ENCODE results near the gene SYCE1. TPM values are rescaled to one million over a fixed set of nuclear protein-coding genes. Genes with fewer than 3 reads are reported as not detected.
A peak's percentile ranks its signal among the peaks of the same experiment; 100 is the strongest.
"Not testable (repeated sequence)": the region's sequence is repeated elsewhere in the genome, so short reads cannot be mapped to it uniquely, and the experiment has no call there.

Gene SYCE1
- total RNA-seq, 6 experiments from 2014 or later, result 0.37 to 4.1 (median 2.2) TPM; not detected in 1

- intact Hi-C loops (cut with DNase I), result no loop called here
- Histone ChIP-seq H3K4me3 (no peak overlapping the region), H3K27ac (no peak overlapping the region), H3K4me1 (no peaks in the 10 kb centered on the region), H3K36me3 (no peaks in the 10 kb centered on the region), H3K27me3 (no peaks in the 10 kb centered on the region), H3K9me3 (no peaks in the 10 kb centered on the region)
- 18% methylated on average over 3 of the region's 3 CpGs for WGBS (ENCODE audit: insufficient coverage, low coverage, low lambda C conversion rate, missing lambda C conversion rate)
- DNase-seq (no peak), ATAC-seq (peak; percentile 45 to 80 (median 57))
- TF ChIP-seq, protein P1, sequence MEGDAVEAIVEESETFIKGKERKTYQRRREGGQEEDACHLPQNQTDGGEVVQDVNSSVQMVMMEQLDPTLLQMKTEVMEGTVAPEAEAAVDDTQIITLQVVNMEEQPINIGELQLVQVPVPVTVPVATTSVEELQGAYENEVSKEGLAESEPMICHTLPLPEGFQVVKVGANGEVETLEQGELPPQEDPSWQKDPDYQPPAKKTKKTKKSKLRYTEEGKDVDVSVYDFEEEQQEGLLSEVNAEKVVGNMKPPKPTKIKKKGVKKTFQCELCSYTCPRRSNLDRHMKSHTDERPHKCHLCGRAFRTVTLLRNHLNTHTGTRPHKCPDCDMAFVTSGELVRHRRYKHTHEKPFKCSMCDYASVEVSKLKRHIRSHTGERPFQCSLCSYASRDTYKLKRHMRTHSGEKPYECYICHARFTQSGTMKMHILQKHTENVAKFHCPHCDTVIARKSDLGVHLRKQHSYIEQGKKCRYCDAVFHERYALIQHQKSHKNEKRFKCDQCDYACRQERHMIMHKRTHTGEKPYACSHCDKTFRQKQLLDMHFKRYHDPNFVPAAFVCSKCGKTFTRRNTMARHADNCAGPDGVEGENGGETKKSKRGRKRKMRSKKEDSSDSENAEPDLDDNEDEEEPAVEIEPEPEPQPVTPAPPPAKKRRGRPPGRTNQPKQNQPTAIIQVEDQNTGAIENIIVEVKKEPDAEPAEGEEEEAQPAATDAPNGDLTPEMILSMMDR (IDR thresholded peaks at IDR 0.05), result peak; percentile 32 to 46 (median 38)
- TF ChIP-seq POLR2A (IDR thresholded peaks at IDR 0.05), result no peak
Observed at GRCh38 chr10:133608855-133609254, 43.5 kb upstream of the SYCE1 start.

DNA sequence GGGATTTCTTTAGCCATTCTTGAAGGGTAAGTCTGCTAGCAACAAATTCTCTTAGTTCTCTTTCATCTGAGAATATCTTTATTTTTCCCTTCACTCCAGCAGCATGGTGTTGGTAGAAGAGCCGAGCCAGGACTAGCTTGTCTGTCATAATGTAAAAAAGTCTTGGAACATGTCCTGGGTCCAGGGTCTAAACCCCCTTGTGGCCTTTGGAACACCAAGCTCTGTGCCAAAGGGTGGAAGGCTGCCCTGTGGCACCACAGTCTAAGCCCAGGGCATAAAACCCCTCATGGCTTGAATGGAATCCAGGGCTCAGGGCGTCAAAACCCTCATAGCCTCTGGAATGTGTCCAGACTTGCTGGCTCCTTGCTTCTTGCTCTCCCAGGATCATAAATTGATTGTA is 38.1 kb upstream of the SYCE1 start:
- H3K4me1 ChIP-seq; H3K4me3 ChIP-seq; H3K27ac ChIP-seq; H3K36me3 ChIP-seq; H3K27me3 ChIP-seq; ATAC-seq; H3K9me3 ChIP-seq; intact Hi-C loops (cut with DNase I): not testable (repeated sequence)
- DNase-seq, result peak in 1 of 3 donors; percentile 59
- WGBS (ENCODE audit: insufficient coverage, low coverage, low lambda C conversion rate, missing lambda C conversion rate), result 39% methylated on average over 2 of the region's 2 CpGs

- Histone ChIP-seq H3K9me3 (no peaks in the 10 kb centered on the region), H3K27ac (no peak overlapping the region), H3K4me3 (no peak overlapping the region), H3K36me3 (no peaks in the 10 kb centered on the region), H3K4me1 (no peaks in the 10 kb centered on the region), H3K27me3 (no peaks in the 10 kb centered on the region)
- intact Hi-C loops (cut with DNase I), result no loop called here
- WGBS (ENCODE audit: insufficient coverage, low coverage, low lambda C conversion rate, missing lambda C conversion rate), result 56% methylated on average over 3 of the region's 3 CpGs
- DNase-seq (no peak), ATAC-seq (no peak)
- TF ChIP-seq, protein P1 (IDR thresholded peaks at IDR 0.05), result no peak
- TF ChIP-seq POLR2A (IDR thresholded peaks at IDR 0.05), result no peak
Observed at GRCh38 chr10:133600657-133601056, 35.3 kb upstream of the SYCE1 start.

- H3K27me3 ChIP-seq; H3K4me1 ChIP-seq; H3K9me3 ChIP-seq; H3K27ac ChIP-seq; H3K4me3 ChIP-seq; DNase-seq; H3K36me3 ChIP-seq; intact Hi-C loops (cut with DNase I); ATAC-seq: not testable (repeated sequence)
- 52% methylated on average over 8 of the region's 8 CpGs for WGBS (ENCODE audit: insufficient coverage, low coverage, low lambda C conversion rate, missing lambda C conversion rate)
Observed at GRCh38 chr10:133599869-133600268, 34.5 kb upstream of the SYCE1 start.

DNA sequence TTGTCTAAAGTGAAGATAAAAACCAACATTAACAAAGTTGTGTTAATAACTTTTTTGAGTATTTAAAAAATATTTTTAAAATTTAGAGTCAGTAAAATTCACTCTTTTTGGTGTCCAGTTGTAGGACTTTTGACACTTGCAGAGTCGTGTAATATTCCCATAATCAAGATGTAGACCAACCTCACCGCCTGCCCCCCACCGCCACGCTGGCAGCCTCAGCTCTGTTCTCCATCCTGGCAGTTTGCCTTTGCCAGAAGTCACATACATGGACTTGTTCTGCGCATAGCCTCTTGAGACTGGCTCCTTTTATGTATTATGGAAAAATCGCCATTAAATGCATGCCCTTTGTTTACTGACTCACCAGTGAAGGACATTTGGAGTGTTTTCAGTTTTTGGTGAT is 27.3 kb upstream of the SYCE1 start:
- Histone ChIP-seq H3K36me3 (no peaks in the 10 kb centered on the region), H3K9me3 (no peaks in the 10 kb centered on the region), H3K27ac (no peak overlapping the region), H3K4me3 (no peak overlapping the region), H3K27me3 (no peaks in the 10 kb centered on the region), H3K4me1 (no peaks in the 10 kb centered on the region)
- no peak for TF ChIP-seq POLR2A (IDR thresholded peaks at IDR 0.05)
- TF ChIP-seq, protein P1 (IDR thresholded peaks at IDR 0.05), result no peak
- intact Hi-C loops (cut with DNase I), result no loop called here
- ATAC-seq (no peak), DNase-seq (no peak)
- WGBS (ENCODE audit: insufficient coverage, low coverage, low lambda C conversion rate, missing lambda C conversion rate), result 43% methylated on average over 6 of the region's 6 CpGs

DNA sequence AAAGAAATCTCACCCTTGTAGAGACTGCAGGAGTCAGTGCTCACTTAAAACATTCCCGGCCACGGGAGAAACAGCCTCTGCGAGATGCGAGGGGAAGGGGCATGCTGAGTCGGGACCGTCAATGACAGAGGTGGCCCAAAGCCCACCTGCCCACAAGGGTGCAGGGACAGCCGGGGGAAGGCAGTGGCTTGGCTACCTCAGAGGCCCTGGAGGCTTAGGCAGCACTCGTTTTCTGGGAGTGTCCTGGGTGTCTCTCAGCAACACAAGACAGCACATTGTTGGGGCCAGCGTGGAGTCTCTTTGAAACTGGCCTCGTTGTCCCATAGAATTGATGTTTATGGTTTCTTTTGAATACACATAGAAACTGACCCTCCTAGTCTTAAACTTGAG is 25.6 kb upstream of the SYCE1 start:
- H3K27ac ChIP-seq, result no peak overlapping the region
- no peaks in the 10 kb centered on the region for H3K36me3 ChIP-seq
- H3K27me3 ChIP-seq, result no peaks in the 10 kb centered on the region
- H3K9me3 ChIP-seq, result no peaks in the 10 kb centered on the region
- no peak overlapping the region for H3K4me3 ChIP-seq
- TF ChIP-seq, protein P1 (IDR thresholded peaks at IDR 0.05), result no peak
- no peak for TF ChIP-seq POLR2A (IDR thresholded peaks at IDR 0.05)
- ATAC-seq, result no peak
- 35% methylated on average over 5 of the region's 10 CpGs for WGBS (ENCODE audit: insufficient coverage, low coverage, low lambda C conversion rate, missing lambda C conversion rate)
- DNase-seq, result no peak
- intact Hi-C loops (cut with DNase I), result no loop called here
- H3K4me1 ChIP-seq, result no peaks in the 10 kb centered on the region
